GM12878 (cell line): Measurements from ENCODE around the gene SLC16A10. TPM values are rescaled to one million over a fixed set of nuclear protein-coding genes. Genes with fewer than 3 reads are reported as not detected.

Experiments
- ATAC-seq: fragments of 200-7000 bp; cut with Tn5 transposase; 3 replicates; pipeline ENCODE4 v1.9.1; 2020; ENCODE audit warnings: mild to moderate bottlenecking, moderate library complexity
- BruUV-seq: library from RNA; stranded (reverse); fragments of 400-500 nt; replicated peaks from 2 replicates; lab custom pipeline; 2021; lab: Mats Ljungman, UMichigan
- CTCF ChIA-PET: fragments of 300-600 bp; sonication (Branson Sonifier 250); formaldehyde crosslinking; extraction: SDS; loops from one replicate; lab custom pipeline; 2021; ENCODE audit warnings: inconsistent platforms; lab: Yijun Ruan, JAX
- POLR2A ChIA-PET: fragments of 350-600 bp; formaldehyde crosslinking; extraction: SDS; loops from one replicate; lab custom pipeline; 2021; ENCODE audit warnings: inconsistent platforms; lab: Charles Lee
- RAD21 ChIA-PET: fragments of 300-600 bp; sonication (Branson Sonifier 250); formaldehyde crosslinking; loops from one replicate; lab custom pipeline; 2023; ENCODE audit warnings: antibody characterized with exemption; ENCODE audit not compliant: unreplicated experiment; lab: Charles Lee
- SMC1A ChIA-PET: fragments of 300-600 bp; sonication (Branson Sonifier 250); formaldehyde crosslinking; loops from one replicate; lab custom pipeline; 2023; ENCODE audit not compliant: unreplicated experiment, uncharacterized antibody; lab: Charles Lee
- DNase-seq: peaks from one replicate; pipeline ENCODE4 v3.0.0-alpha.2; 2011; ENCODE audit warnings: low read depth, low spot score
- FAIRE-seq: peaks from 3 replicates; lab custom pipeline; 2011; peaks lifted over from hg19 to GRCh38; lab: Jason Lieb, UNC
- H2AFZ ChIP-seq: 2 replicates; pipeline ENCODE4 v1.6.0; 2011; ENCODE audit warnings: low read depth, low read length, control low read depth; ENCODE audit not compliant: control insufficient read depth
- H3K27ac ChIP-seq: 2 replicates; pipeline ENCODE4 v1.5.1; 2011; ENCODE audit warnings: control low read depth; ENCODE audit not compliant: control insufficient read depth, insufficient read depth
- H3K27me3 ChIP-seq, 2 experiments: replicated peaks in 1 of 2; 2 replicates each; pipeline versions ENCODE4 v1.6.0 to v1.6.1; 2011; ENCODE audit warnings: low read length in 1 of 2; ENCODE audit not compliant: control insufficient read depth in 2 of 2, insufficient read depth in 2 of 2
- H3K36me3 ChIP-seq, 2 experiments: 2 replicates each; pipeline ENCODE4 v1.5.1; 2011; ENCODE audit warnings: low read length in 1 of 2; ENCODE audit not compliant: control insufficient read depth in 2 of 2, insufficient read depth in 2 of 2
- H3K4me1 ChIP-seq: 2 replicates; pipeline ENCODE4 v1.6.1; 2011; ENCODE audit warnings: mild to moderate bottlenecking, low read length, moderate library complexity, mixed read lengths; ENCODE audit not compliant: control insufficient read depth, insufficient read depth
- H3K4me2 ChIP-seq: 2 replicates; pipeline ENCODE4 v1.6.0; 2011; ENCODE audit warnings: control low read depth; ENCODE audit not compliant: control insufficient read depth, insufficient read depth
- H3K4me3 ChIP-seq: fragments of 200-600 bp; sonication (generic); 2 replicates; pipeline ENCODE4 v1.5.1; 2016
- H3K79me2 ChIP-seq: 2 replicates; pipeline ENCODE4 v1.6.0; 2011; ENCODE audit warnings: low read length; ENCODE audit not compliant: control insufficient read depth, insufficient read depth
- H3K9ac ChIP-seq: 2 replicates; pipeline ENCODE4 v1.8.0; 2011; ENCODE audit warnings: low read length, control low read depth, mixed read lengths; ENCODE audit not compliant: control insufficient read depth, insufficient read depth
- H3K9me3 ChIP-seq: replicated peaks from 3 replicates; pipeline ENCODE4 v1.5.1; 2011; ENCODE audit warnings: mild to moderate bottlenecking, low read length; ENCODE audit not compliant: control insufficient read depth, insufficient read depth
- H4K20me1 ChIP-seq: 2 replicates; pipeline ENCODE4 v1.6.0; 2011; ENCODE audit not compliant: control insufficient read depth, insufficient read depth
- BACH1 ChIP-seq: fragments of 450-650 bp; IDR thresholded peaks from 2 replicates; pipeline ENCODE4 v1.6.1; 2017; ENCODE audit warnings: mild to moderate bottlenecking, borderline replicate concordance
- CREM ChIP-seq: IDR thresholded peaks from 2 replicates; pipeline ENCODE4 v1.6.1; 2014; ENCODE audit warnings: antibody characterized with exemption, low read depth
- HDAC2 ChIP-seq: fragments of 200-600 bp; sonication (generic); IDR thresholded peaks from 2 replicates; pipeline ENCODE4 v1.6.1; 2017
- IKZF1 ChIP-seq: fragments of 450-650 bp; conservative IDR thresholded peaks from 2 replicates; pipeline ENCODE4 v1.6.1; 2017; ENCODE audit warnings: antibody characterized with exemption, mild to moderate bottlenecking
- JUND ChIP-seq: IDR thresholded peaks from 2 replicates; pipeline ENCODE4 v1.6.1; 2012; ENCODE audit warnings: low read depth, mild to moderate bottlenecking, low read length, improper control_type of control experiment, moderate library complexity
- MYB ChIP-seq: fragments of 150-350 bp; IDR thresholded peaks from 2 replicates; pipeline ENCODE4 v1.6.1; 2014; ENCODE audit warnings: mild to moderate bottlenecking, low read depth, low read length, borderline replicate concordance
- MYC ChIP-seq: IDR thresholded peaks from 2 replicates; pipeline ENCODE4 v1.6.1; 2011; ENCODE audit warnings: mild to moderate bottlenecking, low read length, moderate library complexity, inconsistent platforms; ENCODE audit not compliant: insufficient read depth, insufficient replicate concordance, insufficient read length, severe bottlenecking
- PAX8 ChIP-seq: fragments of 450-650 bp; IDR thresholded peaks from 2 replicates; pipeline ENCODE4 v1.6.1; 2017; ENCODE audit warnings: mild to moderate bottlenecking, moderate library complexity
- RAD51 ChIP-seq: fragments of 450-650 bp; IDR thresholded peaks from 2 replicates; pipeline ENCODE4 v1.6.1; 2016; ENCODE audit warnings: moderate library complexity, mild to moderate bottlenecking, inconsistent platforms
- RCOR1 ChIP-seq: conservative IDR thresholded peaks from 2 replicates; pipeline ENCODE4 v1.6.1; 2012; ENCODE audit warnings: low read depth, low read length, improper control_type of control experiment
- SMAD5 ChIP-seq: IDR thresholded peaks from 2 replicates; pipeline ENCODE4 v1.6.1; 2016; ENCODE audit warnings: antibody characterized with exemption, low read depth
- SMC3 ChIP-seq: IDR thresholded peaks from 2 replicates; pipeline ENCODE4 v1.6.1; 2011; ENCODE audit warnings: low read length, improper control_type of control experiment, borderline replicate concordance
- SRF ChIP-seq, 2 experiments: IDR thresholded peaks; 2 replicates each; pipeline ENCODE4 v1.6.1; 2011; ENCODE audit warnings: low read depth in 2 of 2, low read length in 2 of 2, mild to moderate bottlenecking in 1 of 2, moderate library complexity in 1 of 2
- TARDBP ChIP-seq: IDR thresholded peaks from 2 replicates; pipeline ENCODE4 v1.6.1; 2016; ENCODE audit warnings: borderline replicate concordance
- TCF3 ChIP-seq: IDR thresholded peaks from 2 replicates; pipeline ENCODE4 v1.6.1; 2012; ENCODE audit warnings: low read depth, mild to moderate bottlenecking, low read length, borderline replicate concordance; ENCODE audit not compliant: insufficient read depth
- ZNF384 ChIP-seq: IDR thresholded peaks from 2 replicates; pipeline ENCODE4 v1.6.1; 2012; ENCODE audit warnings: low read depth, mild to moderate bottlenecking, low read length, improper control_type of control experiment, borderline replicate concordance
- WGBS: methylation state at CpG from one replicate; pipeline ENCODE4 v1.1.6; 2016; ENCODE audit warnings: low lambda C conversion rate; ENCODE audit not compliant: insufficient replicate concordance, insufficient coverage; ENCODE audit errors: missing lambda C conversion rate; 5-methylcytosine and 5-hydroxymethylcytosine counted together
- in situ Hi-C: fragments of 300-500 bp; cut with MboI; formaldehyde crosslinking; loops from 9 replicates; pipeline ENCODE4 v1.14.3; 2018; ENCODE audit warnings: mixed read lengths
- intact Hi-C: fragments of 100-400 bp; cut with micrococcal nuclease; formaldehyde crosslinking; loops from one replicate; pipeline ENCODE4 v1.14.2; 2022; ENCODE audit not compliant: unreplicated experiment
- polyA plus RNA-seq, 11 experiments: library from polyadenylated mRNA; depleted of rRNA in 4 of 11; unstranded in 6 of 11; stranded (reverse) in 5 of 11; fragments of >200 nt; fragmentation: Nextera tagmentation in 4 of 11; fragmentation: Illumina TruSeq in 1 of 11; extraction: Ambion mirVana in 4 of 11; extraction: Trizol in 1 of 11; gene quantifications; 1 replicate in 1 of 11; 2 replicates in 10 of 11; pipeline versions ENCODE4 v1.2.1 to v1.2.3, GENCODE V29; 2011 to 2016; ENCODE audit warnings: inconsistent platforms in 2 of 11, missing spikeins in 2 of 11, low read depth in 1 of 11
- total RNA-seq, 4 experiments: library from RNA; depleted of rRNA in 3 of 4; stranded (reverse); fragments of >200 nt in 3 of 4; fragmentation: Illumina TruSeq in 1 of 4; extraction: Trizol in 1 of 4; gene quantifications; 2 replicates each; pipeline versions ENCODE4 v1.2.1 to v1.2.3, GENCODE V29; 2013 to 2021
- TF ChIP-seq, protein P1 (sequence below): IDR thresholded peaks from 2 replicates; pipeline ENCODE4 v1.6.1; 2011; ENCODE audit warnings: borderline replicate concordance, low read depth, mild to moderate bottlenecking, moderate library complexity, mixed read lengths, low read length; ENCODE audit not compliant: insufficient read depth; ENCODE audit errors: extremely low read length
- TF ChIP-seq, protein P2 (sequence below): fragments of 450-650 bp; conservative IDR thresholded peaks from 2 replicates; pipeline ENCODE4 v1.6.1; 2017; ENCODE audit warnings: mild to moderate bottlenecking, moderate library complexity

SLC16A10 gene
- total and polyA plus RNA-seq, 10 of the 15 experiments (the other 5 are each of a cell fraction or from before 2014, with no cell fraction given): 2.3 to 19.0 (median 8.0) TPM

GRCh38 chr6:111259089-111259831 lies 172.0 kb downstream of the SLC16A10 start:
- Histone ChIP-seq H3K27ac (peak overlapping the region; percentile 90), H3K4me2 (peak overlapping the region; percentile 69), H3K36me3 (peaks cover 0 to 6% of the 10 kb centered on the region in 2 experiments; a peak in 1 of 4 replicates), H4K20me1 (no peaks in the 10 kb centered on the region), H3K4me3 (peak overlapping the region; percentile 72), H3K9ac (peak overlapping the region; percentile 89), H3K27me3 (no peaks in the 10 kb centered on the region), H3K79me2 (peaks cover 31% of the 10 kb centered on the region), H2AFZ (peak overlapping the region; percentile 97), H3K4me1 (no peaks in the 10 kb centered on the region), H3K9me3 (no peaks in the 10 kb centered on the region; the same call in 1 of the 3 replicates)
- SMC1A ChIA-PET: interaction anchor here (0.6 to 2.7 kb wide), 77 partner anchors 10 to 828 kb away, joined by 3 to 153 read pairs (median 4); partner anchors contain the start of genes FAM229B, TRAF3IP2 and TUBE1
- POLR2A ChIA-PET: interaction anchor here (0.6 to 2.2 kb wide), 20 partner anchors 10 to 780 kb away, joined by 3 to 52 read pairs (median 3); partner anchors contain the start of genes REV3L and TRAF3IP2
- in situ Hi-C loops: no loop called here
- intact Hi-C loops: loop anchor here (1.0 to 10.0 kb wide), 9 partner anchors 42 to 784 kb away; partner anchors contain the start of genes REV3L and TRAF3IP2
- RAD21 ChIA-PET: interaction anchor here (0.6 to 2.7 kb wide), 88 partner anchors 9 to 903 kb away, joined by 3 to 263 read pairs (median 4); partner anchors contain the start of genes CDK19, REV3L and TRAF3IP2
- CTCF ChIA-PET: interaction anchor here (0.6 to 2.7 kb wide), 96 partner anchors 8 to 791 kb away, joined by 3 to 215 read pairs (median 4); partner anchors contain the start of genes REV3L and TRAF3IP2
- peak; percentile 99 for DNase-seq
- 2% methylated on average over 58 of the region's 59 CpGs for WGBS
- BruUV-seq: TSS peak; percentile 78
- FAIRE-seq: peak; percentile 100
- ATAC-seq: peak; percentile 97
- TF ChIP-seq TCF3: no peak
- peak; percentile 47; the same call in 1 of the 2 replicates for TF ChIP-seq TARDBP
- peak; percentile 97 for TF ChIP-seq SMC3
- peak; percentile 70; the same call in 1 of the 2 replicates for TF ChIP-seq SMAD5
- TF ChIP-seq, protein P1, sequence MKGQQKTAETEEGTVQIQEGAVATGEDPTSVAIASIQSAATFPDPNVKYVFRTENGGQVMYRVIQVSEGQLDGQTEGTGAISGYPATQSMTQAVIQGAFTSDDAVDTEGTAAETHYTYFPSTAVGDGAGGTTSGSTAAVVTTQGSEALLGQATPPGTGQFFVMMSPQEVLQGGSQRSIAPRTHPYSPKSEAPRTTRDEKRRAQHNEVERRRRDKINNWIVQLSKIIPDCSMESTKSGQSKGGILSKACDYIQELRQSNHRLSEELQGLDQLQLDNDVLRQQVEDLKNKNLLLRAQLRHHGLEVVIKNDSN: peak; percentile 99
- TF ChIP-seq RAD51: peak; percentile 97
- peak; percentile 89 for TF ChIP-seq BACH1
- TF ChIP-seq CREM: peak; percentile 44; the same call in 1 of the 2 replicates
- TF ChIP-seq HDAC2: no peak
- no peak for TF ChIP-seq SRF (IDR thresholded peaks at IDR 0.05; ENCODE audit: low read depth in 2 of 2, low read length in 2 of 2)
- TF ChIP-seq ZNF384: 0 out of 2 replicates have a peak, but pooled peaks have one; percentile 4
- peak; percentile 81 for TF ChIP-seq MYB
- TF ChIP-seq PAX8: no peak
- no peak for TF ChIP-seq RCOR1
- peak; percentile 71 for TF ChIP-seq IKZF1
- TF ChIP-seq, protein P2, sequence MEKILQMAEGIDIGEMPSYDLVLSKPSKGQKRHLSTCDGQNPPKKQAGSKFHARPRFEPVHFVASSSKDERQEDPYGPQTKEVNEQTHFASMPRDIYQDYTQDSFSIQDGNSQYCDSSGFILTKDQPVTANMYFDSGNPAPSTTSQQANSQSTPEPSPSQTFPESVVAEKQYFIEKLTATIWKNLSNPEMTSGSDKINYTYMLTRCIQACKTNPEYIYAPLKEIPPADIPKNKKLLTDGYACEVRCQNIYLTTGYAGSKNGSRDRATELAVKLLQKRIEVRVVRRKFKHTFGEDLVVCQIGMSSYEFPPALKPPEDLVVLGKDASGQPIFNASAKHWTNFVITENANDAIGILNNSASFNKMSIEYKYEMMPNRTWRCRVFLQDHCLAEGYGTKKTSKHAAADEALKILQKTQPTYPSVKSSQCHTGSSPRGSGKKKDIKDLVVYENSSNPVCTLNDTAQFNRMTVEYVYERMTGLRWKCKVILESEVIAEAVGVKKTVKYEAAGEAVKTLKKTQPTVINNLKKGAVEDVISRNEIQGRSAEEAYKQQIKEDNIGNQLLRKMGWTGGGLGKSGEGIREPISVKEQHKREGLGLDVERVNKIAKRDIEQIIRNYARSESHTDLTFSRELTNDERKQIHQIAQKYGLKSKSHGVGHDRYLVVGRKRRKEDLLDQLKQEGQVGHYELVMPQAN: peak; percentile 88
- no peak for TF ChIP-seq JUND
- TF ChIP-seq MYC: no peak
